K562 treated with DMSO at 1 percent for 24 hours (cell line): ENCODE results near the gene CYSLTR1. TPM values are rescaled to one million over a fixed set of nuclear protein-coding genes. Genes with fewer than 3 reads are reported as not detected.

Experiments
- total RNA-seq: library from RNA; unstranded; fragments of 300-600 nt; gene quantifications from 2 replicates; pipeline ENCODE4 v1.2.3, GENCODE V29; 2022; ENCODE audit warnings: low read depth; ENCODE audit not compliant: insufficient read depth

The CYSLTR1 gene, protein sequence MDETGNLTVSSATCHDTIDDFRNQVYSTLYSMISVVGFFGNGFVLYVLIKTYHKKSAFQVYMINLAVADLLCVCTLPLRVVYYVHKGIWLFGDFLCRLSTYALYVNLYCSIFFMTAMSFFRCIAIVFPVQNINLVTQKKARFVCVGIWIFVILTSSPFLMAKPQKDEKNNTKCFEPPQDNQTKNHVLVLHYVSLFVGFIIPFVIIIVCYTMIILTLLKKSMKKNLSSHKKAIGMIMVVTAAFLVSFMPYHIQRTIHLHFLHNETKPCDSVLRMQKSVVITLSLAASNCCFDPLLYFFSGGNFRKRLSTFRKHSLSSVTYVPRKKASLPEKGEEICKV
- not detected in 2 replicates for total RNA-seq

DNA sequence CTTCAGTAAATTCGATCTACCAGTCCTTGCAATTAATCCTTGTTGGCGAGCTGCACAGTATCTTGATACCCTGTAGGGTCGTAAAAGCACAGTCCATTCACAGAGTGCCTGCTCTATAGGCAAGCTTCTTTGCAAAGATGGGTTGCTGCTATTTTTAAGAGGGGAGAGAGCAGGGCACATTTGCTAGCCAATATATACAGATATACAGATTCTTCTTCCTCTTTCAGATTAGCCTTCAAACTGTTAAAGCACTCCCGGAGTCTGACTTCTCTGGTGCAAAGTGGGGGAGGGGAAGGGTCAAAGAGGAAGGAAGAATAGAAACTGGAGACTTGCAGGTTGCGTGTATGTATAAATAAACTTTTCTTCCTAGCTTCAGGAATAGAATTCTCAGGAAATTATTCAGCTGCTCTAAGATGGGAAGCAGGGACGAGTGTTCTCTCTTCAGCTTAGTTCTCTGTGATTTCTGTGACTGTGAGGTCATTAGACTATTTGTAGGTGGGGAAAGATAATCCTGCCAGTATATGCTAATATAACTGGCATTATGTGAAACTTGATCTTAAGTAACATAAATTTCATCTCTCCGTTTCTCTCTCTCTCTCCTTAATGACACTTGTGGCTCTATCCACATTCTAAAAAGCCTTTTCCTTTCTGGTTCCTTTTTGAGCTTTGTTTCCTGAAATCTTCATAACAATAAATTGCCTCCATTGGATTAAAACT is at the start of gene CYSLTR1:
TSS of gene CYSLTR1 (minus strand) at position 242 of the 717 bp plus-strand sequence. CDS start 53,865 bp downstream, outside the sequence.

Other genes with a start within 250 kb of the CYSLTR1 start
- 119 and 134 TPM in 2 replicates for gene PGK1, start 223.4 kb downstream of the CYSLTR1 start, total RNA-seq
- 10.0 and 10.7 TPM in 2 replicates for gene TAF9B, start 188.0 kb downstream of the CYSLTR1 start, total RNA-seq